ENCODE results near the gene AIG1.
"Not testable (repeated sequence)": the region's sequence is repeated elsewhere in the genome, so short reads cannot be mapped to it uniquely, and the experiment has no call there.

AIG1 gene

DNA sequence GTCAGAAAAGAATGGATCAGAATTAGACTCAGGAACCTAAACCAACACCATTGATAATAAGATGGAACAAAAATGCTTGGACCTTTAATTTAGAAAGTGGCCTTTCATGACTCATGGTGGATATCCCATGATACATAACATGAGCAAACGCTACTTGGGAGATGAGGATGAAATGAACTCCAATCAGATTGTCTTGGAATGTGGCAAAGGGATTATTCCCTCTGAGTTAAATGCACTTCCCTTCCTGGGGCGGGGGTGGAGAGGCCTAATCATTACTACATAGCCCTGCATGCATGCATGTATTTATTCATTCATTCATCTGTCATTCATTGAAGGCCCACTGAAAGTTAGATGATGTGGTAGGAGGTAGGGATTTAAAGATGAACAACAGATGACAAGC lies 174.0 kb downstream of the AIG1 start:
- no peak for DNase-seq (ENCODE audit: low read depth)

DNA sequence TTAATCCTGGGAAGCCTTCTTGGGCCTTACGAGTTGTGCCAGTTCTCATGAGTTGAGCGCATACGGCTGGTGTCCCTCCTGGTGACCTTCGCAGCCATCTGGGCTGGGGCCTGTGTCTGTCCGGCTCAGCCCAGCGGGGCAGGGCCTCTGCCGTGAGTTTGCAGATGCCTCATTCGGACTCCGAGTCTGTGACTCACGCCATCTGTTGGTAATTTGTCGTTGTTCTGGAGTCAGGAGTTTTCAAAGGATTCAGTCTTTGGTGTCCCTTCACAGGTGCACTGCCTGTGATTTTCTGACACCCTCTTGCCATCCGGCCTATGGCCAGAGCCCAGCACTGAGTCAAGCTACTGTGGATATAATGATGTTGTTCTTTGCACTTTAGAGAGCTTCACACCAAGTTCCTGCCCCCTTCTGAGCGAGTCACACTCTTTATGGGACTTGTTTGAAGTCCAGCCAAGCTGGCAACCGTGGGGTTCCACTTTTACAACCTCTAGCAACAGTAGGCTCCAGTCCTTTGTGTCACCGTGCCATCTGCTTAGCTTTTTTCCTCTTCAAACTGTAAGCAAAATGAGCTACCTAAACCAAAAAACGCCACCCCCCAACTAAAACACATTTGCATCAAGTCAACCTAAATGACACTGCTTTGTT lies 175.6 kb downstream of the AIG1 start:
- DNase-seq (ENCODE audit: low read depth): no peak

DNA sequence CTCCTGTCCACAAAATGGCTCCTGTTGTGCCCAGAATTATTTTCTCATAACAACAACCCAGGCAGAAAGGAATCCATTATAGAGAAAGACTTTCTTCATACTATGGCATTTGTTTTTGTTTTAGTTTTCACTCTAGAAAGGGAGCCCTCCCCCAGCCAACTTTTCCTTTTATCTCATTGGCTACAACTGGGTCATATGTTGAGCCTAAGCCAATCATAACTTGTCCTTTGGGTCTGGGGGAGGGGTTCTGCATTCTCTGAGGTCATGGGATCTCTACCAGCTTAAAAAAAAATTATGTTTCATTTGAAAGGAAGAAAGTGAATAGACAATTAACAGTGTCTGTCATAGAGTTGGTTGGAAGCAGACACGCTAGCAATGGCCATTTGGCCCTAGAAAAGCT lies 177.6 kb downstream of the AIG1 start:
- DNase-seq (ENCODE audit: low read depth): no peak

- DNase-seq (ENCODE audit: low read depth): no peak
Measured at GRCh38 chr6:143241111-143241510, 180.4 kb downstream of the AIG1 start.

DNA sequence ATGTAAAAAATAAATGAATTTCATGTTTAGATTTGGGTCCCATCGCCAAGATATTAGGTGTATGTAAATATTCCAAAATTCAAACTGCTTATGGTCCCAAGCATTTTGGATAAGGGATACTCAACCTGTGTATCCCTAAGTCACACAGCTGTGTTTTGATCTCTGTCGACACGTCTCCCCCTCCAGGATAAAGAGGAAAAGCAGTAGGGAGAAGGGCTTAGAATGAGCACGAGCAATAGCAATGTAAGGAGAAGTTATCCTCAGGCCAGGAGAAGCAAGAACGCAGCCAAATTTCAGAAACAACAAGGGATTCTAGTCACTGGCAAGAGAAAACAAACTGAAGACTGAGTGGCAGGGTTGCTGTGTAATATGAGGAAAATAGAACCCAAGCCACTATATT lies 181.2 kb downstream of the AIG1 start:
- DNase-seq (ENCODE audit: low read depth): no peak

DNA sequence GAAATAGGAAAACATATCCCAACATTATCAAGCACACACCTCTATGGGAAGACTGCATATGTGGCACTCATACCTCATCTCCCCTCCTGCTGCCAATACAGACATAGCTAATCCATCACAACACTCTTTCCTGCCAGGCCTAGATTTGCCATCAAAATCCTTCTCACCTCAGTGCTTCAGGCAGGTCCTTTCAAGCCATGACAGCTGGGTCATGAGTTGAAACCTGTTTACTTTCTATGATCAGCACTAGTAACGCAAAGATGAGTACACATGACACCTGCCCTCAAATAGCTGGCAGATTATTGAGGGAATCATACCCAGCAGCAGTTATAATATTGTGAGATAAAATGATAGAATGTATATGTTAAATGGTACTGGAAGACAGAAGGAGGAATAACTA lies 183.1 kb downstream of the AIG1 start:
- DNase-seq (ENCODE audit: low read depth): no peak

GRCh38 chr6:143245656-143246055 lies 185.0 kb downstream of the AIG1 start:
- DNase-seq (ENCODE audit: low read depth): no peak

- not testable (repeated sequence) for DNase-seq (ENCODE audit: low read depth)
Measured at GRCh38 chr6:143246166-143246775, 185.6 kb downstream of the AIG1 start.

GRCh38 chr6:143247586-143247985 lies 186.9 kb downstream of the AIG1 start:
- DNase-seq (ENCODE audit: low read depth): no peak

GRCh38 chr6:143248359-143248758 lies 187.7 kb downstream of the AIG1 start:
- DNase-seq (ENCODE audit: low read depth): no peak

DNA sequence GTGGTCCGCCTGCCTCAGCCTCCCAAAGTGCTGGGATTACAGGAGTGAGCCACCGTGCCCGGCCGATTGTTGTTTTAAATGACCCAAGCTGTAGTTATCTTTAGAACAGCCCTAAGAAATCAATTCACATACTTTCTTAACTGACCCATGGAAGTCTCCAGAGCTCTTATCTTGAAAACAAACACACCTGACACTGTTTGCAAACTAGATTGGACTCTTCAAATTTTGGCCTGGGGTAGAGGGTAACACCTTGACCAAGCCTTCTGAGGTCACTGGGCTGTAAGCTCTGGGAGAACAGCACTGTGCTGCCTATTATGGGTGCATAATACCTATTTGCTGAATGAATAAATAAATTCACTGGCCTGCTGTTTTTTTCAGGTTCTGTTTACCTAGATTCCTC lies 190.6 kb downstream of the AIG1 start:
- DNase-seq (ENCODE audit: low read depth): no peak

DNA sequence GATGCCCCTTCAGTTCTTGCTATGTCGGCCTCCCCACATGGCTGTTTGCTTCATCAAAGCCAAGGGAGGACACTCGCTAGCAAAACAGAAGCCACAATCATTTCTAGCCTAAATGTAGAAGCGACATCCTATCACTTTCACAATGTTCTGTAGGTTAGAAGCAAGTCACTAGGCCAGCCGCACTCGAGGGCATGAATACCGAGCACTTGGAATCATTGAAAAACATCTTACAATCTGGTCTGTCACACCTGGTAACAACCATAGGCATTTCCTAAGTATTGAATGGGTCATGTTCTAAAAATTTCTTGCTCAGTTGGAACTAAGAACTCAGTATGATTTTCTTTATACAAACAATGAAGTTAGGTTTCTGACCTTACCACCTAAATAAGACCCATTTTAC lies 192.3 kb downstream of the AIG1 start:
- DNase-seq (ENCODE audit: low read depth): no peak

GRCh38 chr6:143253586-143253985 lies 192.9 kb downstream of the AIG1 start:
- DNase-seq (ENCODE audit: low read depth): no peak

- no peak for DNase-seq (ENCODE audit: low read depth)
Measured at GRCh38 chr6:143258945-143259344, 198.3 kb downstream of the AIG1 start.

GRCh38 chr6:143260857-143261256 lies 200.2 kb downstream of the AIG1 start:
- no peak for DNase-seq (ENCODE audit: low read depth)

- DNase-seq (ENCODE audit: low read depth): no peak
Measured at GRCh38 chr6:143261899-143262436, 201.3 kb downstream of the AIG1 start.

- no peak for DNase-seq (ENCODE audit: low read depth)
Measured at GRCh38 chr6:143262859-143263258, 202.2 kb downstream of the AIG1 start.

- no peak for DNase-seq (ENCODE audit: low read depth)
Measured at GRCh38 chr6:143264379-143264778, 203.7 kb downstream of the AIG1 start.

DNA sequence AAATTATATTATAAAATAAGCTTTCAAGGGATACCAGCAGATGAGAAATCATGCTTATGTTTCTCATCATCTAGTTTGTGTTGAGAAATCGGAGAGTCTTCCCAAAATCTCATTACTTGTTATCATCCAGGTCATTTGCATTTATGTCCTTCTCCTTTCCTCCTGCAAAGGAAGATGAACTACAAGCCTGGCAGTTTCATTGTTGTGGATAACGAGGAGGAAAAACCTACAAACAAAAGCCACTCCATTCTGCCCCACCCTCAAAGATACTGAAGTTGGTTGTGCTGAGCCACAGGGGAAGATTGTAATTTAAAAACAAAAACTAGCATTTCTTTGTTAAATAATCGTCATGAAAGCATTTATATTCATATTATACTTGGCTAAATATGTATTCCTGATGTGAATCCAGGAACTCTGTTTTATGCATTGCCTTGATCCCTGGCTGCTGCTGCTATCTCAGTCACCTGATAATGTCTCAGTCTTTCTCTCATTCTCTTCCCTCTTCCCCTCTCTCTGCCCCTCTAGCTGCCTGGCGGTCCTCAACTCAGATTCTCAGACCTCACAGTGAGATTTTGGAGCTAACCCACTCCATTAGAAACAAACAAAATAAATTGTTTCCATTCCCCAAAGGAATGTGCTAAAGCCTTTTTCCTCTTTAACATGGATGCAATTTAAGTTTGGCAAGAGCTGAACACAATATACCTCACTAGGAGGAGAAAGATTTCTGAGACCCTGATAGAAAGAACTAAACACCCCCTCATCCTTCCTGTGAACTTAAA lies 204.5 kb downstream of the AIG1 start:
- DNase-seq (ENCODE audit: low read depth): no peak

DNA sequence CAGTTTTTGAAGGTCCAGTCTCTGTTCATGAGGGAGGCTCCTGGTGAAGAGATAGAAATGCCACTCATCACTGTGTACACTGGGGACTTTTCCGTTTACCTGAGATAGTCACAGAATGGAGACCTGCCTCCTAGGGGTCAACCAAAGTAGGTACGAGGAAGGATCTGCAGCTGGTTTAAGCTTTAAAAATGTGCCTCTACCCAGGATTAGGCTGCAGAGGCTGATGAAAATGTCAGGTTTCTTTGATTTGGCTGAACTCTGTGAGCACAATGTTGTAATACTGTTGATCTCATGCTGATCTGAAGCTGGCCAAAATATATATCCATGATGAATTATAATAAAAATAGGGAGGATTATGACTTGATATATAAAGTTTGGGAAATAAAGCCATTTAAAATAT lies 207.1 kb downstream of the AIG1 start:
- DNase-seq (ENCODE audit: low read depth): no peak

DNA sequence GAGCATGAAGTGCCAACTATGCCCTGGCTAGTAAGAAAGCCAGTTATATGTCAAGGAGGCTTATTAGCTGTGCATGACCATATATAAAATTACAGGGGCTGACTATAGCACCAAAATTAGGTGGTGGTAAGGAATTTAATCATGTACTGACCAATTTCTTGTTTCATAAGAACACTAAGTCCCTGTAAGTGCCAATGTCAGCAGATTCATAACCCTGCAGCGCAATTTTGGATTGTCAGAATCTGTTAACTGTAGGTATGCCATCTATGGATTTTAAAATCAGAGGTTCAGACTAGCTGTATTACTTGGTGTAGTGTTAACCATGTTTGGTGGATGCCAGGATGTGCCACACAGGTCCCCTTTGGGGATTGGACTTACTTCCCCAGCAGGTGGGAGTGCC lies 207.8 kb downstream of the AIG1 start:
- DNase-seq (ENCODE audit: low read depth): no peak

GRCh38 chr6:143270026-143270425 lies 209.3 kb downstream of the AIG1 start:
- no peak for DNase-seq (ENCODE audit: low read depth)

DNA sequence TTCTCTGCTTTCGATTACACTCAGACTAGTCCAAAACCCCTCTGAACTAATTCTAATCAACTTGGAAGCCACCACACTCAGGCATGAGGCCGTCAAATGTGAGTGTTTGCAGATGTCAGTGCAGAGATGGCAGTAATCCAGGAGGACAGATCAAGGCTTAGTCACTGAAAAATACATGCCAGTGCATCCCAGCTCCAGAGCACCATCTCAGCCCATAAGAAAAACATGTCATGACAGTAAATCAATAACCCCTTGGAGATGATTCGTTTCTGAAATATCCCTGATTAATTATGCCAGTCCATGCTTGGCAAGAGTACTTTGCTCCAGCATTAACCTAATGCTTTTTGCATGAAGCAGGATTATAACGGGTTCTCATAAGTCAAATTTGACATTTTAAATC lies 210.3 kb downstream of the AIG1 start:
- no peak for DNase-seq (ENCODE audit: low read depth)
